Right atrium auricular region (tissue), 2 donors: ENCODE results near the gene CDC42EP3. TPM values are rescaled to one million over a fixed set of nuclear protein-coding genes. Genes with fewer than 3 reads are reported as not detected.

Source experiments
- DNase-seq: peaks from one replicate; pipeline ENCODE4 v3.0.0-alpha.2; 2019; ENCODE audit warnings: low spot score
- H3K27ac ChIP-seq, 2 donors: fragments of 200-600 bp; sonication (generic); 1 replicate in 1 of 2; 2 replicates in 1 of 2; pipeline ENCODE4 v1.5.1; 2016 to 2019
- H3K27me3 ChIP-seq, 2 donors: fragments of 200-600 bp; sonication (generic); one replicate each; pipeline versions ENCODE4 v1.5.1 to v1.6.0; 2017 to 2019
- H3K36me3 ChIP-seq: fragments of 200-600 bp; sonication (generic); one replicate; pipeline ENCODE4 v1.5.1; 2016
- H3K4me1 ChIP-seq, 2 donors: fragments of 200-600 bp; sonication (generic); one replicate each; pipeline versions ENCODE4 v1.5.1 to v1.6.0; 2017 to 2019
- H3K4me3 ChIP-seq, 2 donors: fragments of 200-600 bp; sonication (generic); 1 replicate in 1 of 2; 2 replicates in 1 of 2; pipeline ENCODE4 v1.5.1; 2017 to 2019; ENCODE audit warnings: mild to moderate bottlenecking in 1 of 2, moderate library complexity in 1 of 2
- H3K9me3 ChIP-seq, 2 donors: fragments of 200-600 bp; sonication (generic); one replicate each; pipeline ENCODE4 v1.5.1; 2019
- total RNA-seq, 2 donors: library from RNA; depleted of rRNA; stranded (reverse); fragments of >200 nt; gene quantifications; one replicate each; pipeline ENCODE4 v1.1.0, GENCODE V29; 2016
- TF ChIP-seq, protein P1 (sequence below), 2 donors: fragments of 200-600 bp; sonication (generic); IDR thresholded peaks; one replicate each; pipeline ENCODE4 v1.5.1; 2019; ENCODE audit warnings: antibody characterized with exemption in 2 of 2

Gene CDC42EP3
- total RNA-seq, 2 donors from 2014 or later, result 38.5 to 105 TPM

DNA sequence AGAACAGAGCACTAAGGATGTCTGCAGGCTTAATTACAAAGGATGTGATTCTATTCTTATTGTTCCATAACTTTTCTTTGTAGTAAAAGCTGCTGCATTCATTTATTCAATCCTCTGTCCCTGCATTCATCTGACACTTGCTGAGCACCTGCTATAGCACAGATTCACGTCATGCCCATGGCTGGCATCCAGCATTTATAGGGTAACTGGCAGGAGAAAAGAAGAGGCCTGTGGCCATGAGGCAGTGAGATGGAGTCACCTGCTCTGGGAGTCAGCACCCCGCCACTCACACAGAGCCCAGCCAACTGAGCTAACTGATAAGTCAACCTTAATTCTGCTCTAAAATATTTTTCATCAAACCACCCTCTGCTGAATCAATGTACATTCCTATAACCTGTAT is 18.3 kb upstream of the CDC42EP3 start:
- TF ChIP-seq, protein P1, sequence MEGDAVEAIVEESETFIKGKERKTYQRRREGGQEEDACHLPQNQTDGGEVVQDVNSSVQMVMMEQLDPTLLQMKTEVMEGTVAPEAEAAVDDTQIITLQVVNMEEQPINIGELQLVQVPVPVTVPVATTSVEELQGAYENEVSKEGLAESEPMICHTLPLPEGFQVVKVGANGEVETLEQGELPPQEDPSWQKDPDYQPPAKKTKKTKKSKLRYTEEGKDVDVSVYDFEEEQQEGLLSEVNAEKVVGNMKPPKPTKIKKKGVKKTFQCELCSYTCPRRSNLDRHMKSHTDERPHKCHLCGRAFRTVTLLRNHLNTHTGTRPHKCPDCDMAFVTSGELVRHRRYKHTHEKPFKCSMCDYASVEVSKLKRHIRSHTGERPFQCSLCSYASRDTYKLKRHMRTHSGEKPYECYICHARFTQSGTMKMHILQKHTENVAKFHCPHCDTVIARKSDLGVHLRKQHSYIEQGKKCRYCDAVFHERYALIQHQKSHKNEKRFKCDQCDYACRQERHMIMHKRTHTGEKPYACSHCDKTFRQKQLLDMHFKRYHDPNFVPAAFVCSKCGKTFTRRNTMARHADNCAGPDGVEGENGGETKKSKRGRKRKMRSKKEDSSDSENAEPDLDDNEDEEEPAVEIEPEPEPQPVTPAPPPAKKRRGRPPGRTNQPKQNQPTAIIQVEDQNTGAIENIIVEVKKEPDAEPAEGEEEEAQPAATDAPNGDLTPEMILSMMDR (IDR thresholded peaks at IDR 0.05), result no peak
- no peak overlapping the region for H3K4me3 ChIP-seq
- no peak for DNase-seq
- H3K27me3 ChIP-seq, result no peaks in the 10 kb centered on the region
- H3K27ac ChIP-seq, result peak overlapping the region; percentile 39 to 84
- H3K4me1 ChIP-seq, result peaks cover 0 to 18% of the 10 kb centered on the region in 2 donors
- H3K9me3 ChIP-seq, result no peaks in the 10 kb centered on the region
- no peaks in the 10 kb centered on the region for H3K36me3 ChIP-seq

- DNase-seq, result peak; percentile 65
- peak overlapping the region; percentile 39 to 84 for H3K27ac ChIP-seq
Measured at GRCh38 chr2:37688771-37689468, 17.5 kb upstream of the CDC42EP3 start.

DNA sequence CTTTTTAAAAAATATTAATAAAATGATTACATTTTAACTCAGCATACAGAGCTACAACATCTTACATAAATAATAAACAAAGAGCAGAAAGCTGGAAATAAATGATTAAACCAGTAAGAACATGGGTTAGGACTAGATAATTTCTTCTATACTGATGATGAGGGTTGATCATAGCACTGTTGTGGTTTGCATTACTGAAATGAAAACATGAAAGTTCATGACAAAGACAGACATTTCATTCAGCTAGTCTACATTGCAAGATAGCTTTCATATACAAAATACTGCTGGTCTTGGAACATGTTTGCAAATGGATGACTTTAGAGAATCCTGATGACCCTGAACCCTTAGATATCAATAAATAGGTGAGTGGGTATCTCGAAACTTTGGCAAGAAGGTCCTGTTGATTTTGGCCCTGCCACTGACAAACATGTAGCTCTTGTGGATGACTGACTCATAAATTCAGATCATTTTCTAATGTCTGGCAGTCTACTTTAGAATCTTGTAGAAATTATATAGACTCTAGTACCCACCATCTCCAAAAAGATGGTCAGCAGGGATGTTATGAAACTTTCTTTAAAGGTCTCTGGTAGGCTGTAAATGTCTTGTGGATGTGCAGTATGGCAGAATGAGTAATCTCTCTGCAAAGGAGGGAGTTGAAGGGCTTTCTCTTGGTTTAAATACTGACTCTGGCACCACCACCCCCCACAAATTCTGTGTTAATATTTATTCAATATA is 15.5 kb upstream of the CDC42EP3 start:
- H3K27me3 ChIP-seq, result no peaks in the 10 kb centered on the region
- no peak for DNase-seq
- TF ChIP-seq, protein P1 (IDR thresholded peaks at IDR 0.05), result no peak
- H3K9me3 ChIP-seq, result no peaks in the 10 kb centered on the region
- no peaks in the 10 kb centered on the region for H3K36me3 ChIP-seq
- no peak overlapping the region for H3K27ac ChIP-seq
- H3K4me3 ChIP-seq, result no peak overlapping the region
- peaks cover 0 to 18% of the 10 kb centered on the region in 2 donors for H3K4me1 ChIP-seq

More at GRCh38 chr2:37688771-37689468, 17.5 kb upstream of the CDC42EP3 start:
- H3K4me3 ChIP-seq, result no peak overlapping the region
- H3K36me3 ChIP-seq, result no peaks in the 10 kb centered on the region
- no peaks in the 10 kb centered on the region for H3K27me3 ChIP-seq
- TF ChIP-seq, protein P1 (IDR thresholded peaks at IDR 0.05), result no peak
- peaks cover 0 to 18% of the 10 kb centered on the region in 2 donors for H3K4me1 ChIP-seq
- H3K9me3 ChIP-seq, result no peaks in the 10 kb centered on the region

DNA sequence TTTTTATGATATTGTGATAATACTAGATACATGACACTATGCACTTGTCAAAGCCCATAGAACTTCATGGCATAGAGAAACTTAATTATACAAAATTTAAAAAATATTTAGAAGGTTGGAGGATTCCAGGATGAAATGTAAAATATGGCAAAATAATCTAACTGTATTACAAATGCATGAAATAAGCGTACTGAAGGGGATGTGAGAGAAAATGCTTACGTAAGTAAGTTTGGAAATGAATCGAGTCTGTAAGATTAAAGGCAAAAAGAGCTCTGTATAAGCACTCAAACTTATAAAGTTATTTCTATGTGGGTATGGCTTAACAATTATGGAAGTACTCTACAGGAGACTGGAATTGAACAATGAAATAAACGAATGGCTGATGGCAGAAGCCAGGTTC is 13.4 kb upstream of the CDC42EP3 start:
- H3K27me3 ChIP-seq, result no peaks in the 10 kb centered on the region
- H3K4me1 ChIP-seq, result peaks cover 0 to 15% of the 10 kb centered on the region in 2 donors
- no peaks in the 10 kb centered on the region for H3K9me3 ChIP-seq
- H3K36me3 ChIP-seq, result no peaks in the 10 kb centered on the region
- no peak overlapping the region for H3K27ac ChIP-seq
- TF ChIP-seq, protein P1 (IDR thresholded peaks at IDR 0.05), result no peak
- no peak overlapping the region for H3K4me3 ChIP-seq
- no peak for DNase-seq

DNA sequence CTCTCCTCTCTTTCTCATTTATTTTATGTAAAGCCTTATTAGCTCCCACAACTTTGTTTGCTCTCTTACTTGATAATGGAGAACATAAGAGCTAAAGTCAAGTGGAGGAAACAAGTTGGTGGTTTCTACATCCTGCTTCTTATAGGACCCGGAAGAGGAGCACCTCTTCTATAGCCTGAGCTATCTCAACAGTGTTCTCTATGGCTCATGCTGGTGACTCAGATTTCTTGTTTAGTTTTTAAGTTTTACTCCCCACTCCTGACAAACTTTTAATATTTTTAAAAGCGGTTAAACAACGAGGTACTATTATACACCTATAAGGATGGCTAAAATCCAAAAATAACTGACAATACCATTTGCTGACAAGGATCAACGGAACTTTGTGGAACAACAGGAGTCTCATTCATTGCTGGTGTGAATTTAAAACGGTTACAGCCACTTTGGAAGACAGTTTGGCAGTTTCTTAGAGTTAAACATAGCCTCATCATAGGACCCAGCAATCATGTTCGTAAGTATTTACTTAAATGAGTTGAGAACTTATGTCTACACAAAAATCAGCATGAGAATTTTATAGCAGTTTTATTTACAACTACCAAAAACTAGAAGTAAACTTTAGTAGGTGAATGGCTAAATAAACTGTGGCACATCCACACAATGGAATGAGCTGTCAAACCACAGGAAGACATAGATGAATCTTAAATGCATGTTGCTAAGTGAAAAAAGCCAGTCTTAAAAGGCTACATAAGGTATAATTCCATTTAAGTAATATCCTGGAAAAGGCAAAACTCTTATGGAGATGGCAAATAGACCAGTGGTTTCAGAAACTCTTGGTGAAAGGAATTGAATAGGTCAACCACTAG is 12.7 kb upstream of the CDC42EP3 start:
- H3K27me3 ChIP-seq, result no peaks in the 10 kb centered on the region
- TF ChIP-seq, protein P1 (IDR thresholded peaks at IDR 0.05), result no peak
- H3K4me3 ChIP-seq, result no peak overlapping the region
- no peak overlapping the region for H3K27ac ChIP-seq
- H3K36me3 ChIP-seq, result no peaks in the 10 kb centered on the region
- peaks cover 0 to 9% of the 10 kb centered on the region in 2 donors for H3K4me1 ChIP-seq
- no peak for DNase-seq
- H3K9me3 ChIP-seq, result no peaks in the 10 kb centered on the region
